IMR-90 (cell line): ENCODE data around the gene LGALS1. TPM values are rescaled to one million over a fixed set of nuclear protein-coding genes. Genes with fewer than 3 reads are reported as not detected.
A peak's percentile ranks its signal among the peaks of the same experiment; 100 is the strongest.

Experiments
- ATAC-seq: fragments of 200-7000 bp; cut with Tn5 transposase; 2 replicates; pipeline ENCODE4 v1.9.1; 2020; ENCODE audit warnings: low read depth, mild to moderate bottlenecking, moderate library complexity
- BruUV-seq: library from RNA; stranded (reverse); fragments of 400-500 nt; replicated peaks from 2 replicates; lab custom pipeline; 2021; lab: Mats Ljungman, UMichigan
- CTCF ChIA-PET: fragments of 300-600 bp; formaldehyde crosslinking; extraction: SDS; loops from one replicate; lab custom pipeline; 2021; ENCODE audit warnings: antibody characterized with exemption; lab: Yijun Ruan, JAX
- POLR2A ChIA-PET: fragments of 300-600 bp; sonication (Branson Sonifier 250); formaldehyde crosslinking; loops from one replicate; lab custom pipeline; 2022; ENCODE audit warnings: antibody characterized with exemption; ENCODE audit not compliant: unreplicated experiment; lab: Charles Lee
- DNase-seq: peaks from one replicate; pipeline ENCODE4 v3.0.0; 2013
- H2AFZ ChIP-seq: replicated peaks from 2 replicates; pipeline ENCODE3; 2013; ENCODE audit warnings: low read length, mild to moderate bottlenecking; ENCODE audit not compliant: poor library complexity
- H2AK5ac ChIP-seq: 2 replicates; pipeline ENCODE4 v1.6.1; 2013; ENCODE audit warnings: low read depth, low read length, inconsistent platforms
- H2AK9ac ChIP-seq: replicated peaks from 2 replicates; pipeline ENCODE3; 2013; ENCODE audit warnings: mild to moderate bottlenecking, low read depth, low read length, moderate library complexity; ENCODE audit not compliant: poor library complexity
- H2BK120ac ChIP-seq: 2 replicates; pipeline ENCODE4 v1.6.1; 2013; ENCODE audit warnings: low read depth, low read length, inconsistent platforms
- H2BK15ac ChIP-seq: 3 replicates; pipeline ENCODE4 v1.6.1; 2013; ENCODE audit warnings: low read depth, low read length, inconsistent platforms
- H2BK20ac ChIP-seq: 2 replicates; pipeline ENCODE4 v1.6.1; 2013; ENCODE audit warnings: low read depth, mild to moderate bottlenecking, inconsistent platforms, low read length, moderate library complexity
- H2BK5ac ChIP-seq: 2 replicates; pipeline ENCODE4 v1.6.1; 2013; ENCODE audit warnings: mild to moderate bottlenecking, low read depth, low read length, inconsistent platforms; ENCODE audit not compliant: poor library complexity, severe bottlenecking
- H3K14ac ChIP-seq: replicated peaks from 2 replicates; pipeline ENCODE4 v1.6.1; 2013; ENCODE audit warnings: low read depth, low read length, inconsistent platforms
- H3K18ac ChIP-seq: 2 replicates; pipeline ENCODE4 v1.6.1; 2013; ENCODE audit warnings: low read depth, low read length, control low read depth
- H3K23ac ChIP-seq: 2 replicates; pipeline ENCODE4 v1.6.1; 2013; ENCODE audit warnings: low read depth, low read length, inconsistent platforms
- H3K27ac ChIP-seq: 2 replicates; pipeline ENCODE4 v1.5.1; 2013; ENCODE audit warnings: mild to moderate bottlenecking, control low read depth, low read length; ENCODE audit not compliant: insufficient read depth
- H3K27me3 ChIP-seq: 2 replicates; pipeline ENCODE4 v1.6.1; 2013; ENCODE audit warnings: low read length; ENCODE audit not compliant: control insufficient read depth, insufficient read depth
- H3K36me3 ChIP-seq: 2 replicates; pipeline ENCODE4 v1.6.1; 2013; ENCODE audit warnings: low read length, mixed read lengths; ENCODE audit not compliant: control insufficient read depth, insufficient read depth
- H3K4ac ChIP-seq: 2 replicates; pipeline ENCODE4 v1.6.1; 2013; ENCODE audit warnings: low read depth, low read length, inconsistent platforms
- H3K4me1 ChIP-seq: 2 replicates; pipeline ENCODE4 v1.6.1; 2013; ENCODE audit warnings: low read length, mixed read lengths; ENCODE audit not compliant: control insufficient read depth, insufficient read depth
- H3K4me2 ChIP-seq: 2 replicates; pipeline ENCODE4 v1.6.1; 2013; ENCODE audit warnings: low read depth, mild to moderate bottlenecking, control low read depth, low read length, moderate library complexity
- H3K4me3 ChIP-seq: 2 replicates; pipeline ENCODE4 v1.5.1; 2013; ENCODE audit warnings: low read depth, mild to moderate bottlenecking, control low read depth, low read length, moderate library complexity; ENCODE audit not compliant: insufficient read depth
- H3K56ac ChIP-seq: 2 replicates; pipeline ENCODE4 v1.6.1; 2013; ENCODE audit warnings: low read length, inconsistent platforms; ENCODE audit not compliant: insufficient read depth; ENCODE audit errors: extremely low read depth
- H3K79me1 ChIP-seq, 2 experiments: 2 replicates each; pipeline ENCODE4 v1.6.1; 2013; ENCODE audit warnings: low read length in 2 of 2, inconsistent platforms in 1 of 2, low read depth in 1 of 2
- H3K9ac ChIP-seq: 2 replicates; pipeline ENCODE4 v1.6.1; 2013; ENCODE audit warnings: low read depth, low read length, control low read depth
- H3K9me1 ChIP-seq: 2 replicates; pipeline ENCODE4 v1.6.1; 2013; ENCODE audit warnings: low read length, inconsistent platforms; ENCODE audit not compliant: insufficient read depth
- H3K9me3 ChIP-seq: 2 replicates; pipeline ENCODE4 v1.6.1; 2013; ENCODE audit warnings: low read length; ENCODE audit not compliant: control insufficient read depth, insufficient read depth
- H4K20me1 ChIP-seq: 2 replicates; pipeline ENCODE4 v1.6.1; 2013; ENCODE audit warnings: low read length, inconsistent platforms; ENCODE audit not compliant: insufficient read depth
- H4K5ac ChIP-seq: 2 replicates; pipeline ENCODE4 v1.6.1; 2013; ENCODE audit warnings: mild to moderate bottlenecking, low read depth, low read length, control low read depth
- H4K8ac ChIP-seq, 2 experiments: 2 replicates each; pipeline ENCODE4 v1.6.1; 2013; ENCODE audit warnings: low read depth in 2 of 2, low read length in 2 of 2, control low read depth in 1 of 2, inconsistent platforms in 1 of 2
- H4K91ac ChIP-seq: 2 replicates; pipeline ENCODE4 v1.6.1; 2013; ENCODE audit warnings: low read depth, low read length, inconsistent platforms; ENCODE audit not compliant: insufficient read depth
- BHLHE40 ChIP-seq: fragments of 150-350 bp; IDR thresholded peaks from 2 replicates; pipeline ENCODE4 v1.6.1; 2016; ENCODE audit warnings: mild to moderate bottlenecking, low read depth, low read length
- CEBPB ChIP-seq: IDR thresholded peaks from 2 replicates; pipeline ENCODE4 v1.6.1; 2012; ENCODE audit warnings: low read depth, low read length, improper control_type of control experiment
- CHD1 ChIP-seq: IDR thresholded peaks from 2 replicates; pipeline ENCODE4 v1.6.1; 2012; ENCODE audit warnings: low read depth, low read length, improper control_type of control experiment
- CTCF ChIP-seq: conservative IDR thresholded peaks from 2 replicates; pipeline ENCODE4 v1.5.1; 2012; ENCODE audit warnings: mild to moderate bottlenecking, low read depth, low read length, improper control_type of control experiment
- ELK1 ChIP-seq: fragments of 150-350 bp; IDR thresholded peaks from 2 replicates; pipeline ENCODE4 v1.6.1; 2016; ENCODE audit warnings: low read depth, mild to moderate bottlenecking, low read length, moderate library complexity, borderline replicate concordance
- FOS ChIP-seq: fragments of 150-350 bp; IDR thresholded peaks from 2 replicates; pipeline ENCODE4 v1.6.1; 2016; ENCODE audit warnings: low read depth, low read length
- MAFK ChIP-seq: IDR thresholded peaks from 2 replicates; pipeline ENCODE4 v1.6.1; 2012; ENCODE audit warnings: low read depth, low read length, improper control_type of control experiment
- MAZ ChIP-seq: IDR thresholded peaks from 2 replicates; pipeline ENCODE4 v1.6.1; 2012; ENCODE audit warnings: low read depth, mild to moderate bottlenecking, low read length, improper control_type of control experiment, moderate library complexity, borderline replicate concordance
- MXI1 ChIP-seq: IDR thresholded peaks from 2 replicates; pipeline ENCODE4 v1.6.1; 2012; ENCODE audit warnings: low read depth, mild to moderate bottlenecking, low read length, moderate library complexity, borderline replicate concordance
- NFE2L2 ChIP-seq: fragments of 150-350 bp; IDR thresholded peaks from 2 replicates; pipeline ENCODE4 v1.6.1; 2016; ENCODE audit warnings: low read depth, mild to moderate bottlenecking, low read length
- POLR2A ChIP-seq: IDR thresholded peaks from 2 replicates; pipeline ENCODE4 v1.6.1; 2012; ENCODE audit warnings: mild to moderate bottlenecking, low read depth, low read length
- RAD21 ChIP-seq: IDR thresholded peaks from 2 replicates; pipeline ENCODE4 v1.6.1; 2012; ENCODE audit warnings: low read length, improper control_type of control experiment
- RCOR1 ChIP-seq: IDR thresholded peaks from 2 replicates; pipeline ENCODE4 v1.6.1; 2012; ENCODE audit warnings: mild to moderate bottlenecking, low read length, improper control_type of control experiment; ENCODE audit not compliant: insufficient replicate concordance
- RFX5 ChIP-seq: IDR thresholded peaks from 2 replicates; pipeline ENCODE4 v1.8.0; 2012; ENCODE audit warnings: low read depth, mild to moderate bottlenecking, low read length, moderate library complexity
- SMC3 ChIP-seq: fragments of 150-350 bp; IDR thresholded peaks from 2 replicates; pipeline ENCODE4 v1.6.1; 2016; ENCODE audit warnings: low read depth, mild to moderate bottlenecking, antibody characterized with exemption, low read length, moderate library complexity
- USF2 ChIP-seq: fragments of 150-350 bp; IDR thresholded peaks from 2 replicates; pipeline ENCODE4 v1.6.1; 2017; ENCODE audit warnings: mild to moderate bottlenecking, antibody characterized with exemption, low read length, low read depth
- WGBS, 2 experiments: methylation state at CpG; one replicate each; pipeline versions ENCODE4 v1.1.5 to v1.1.7; 2013; ENCODE audit warnings: missing lambda C conversion rate in 2 of 2; ENCODE audit not compliant: insufficient read length in 1 of 2; ENCODE audit errors: extremely low coverage in 2 of 2; 5-methylcytosine and 5-hydroxymethylcytosine counted together
- dilution Hi-C: fragments of 300-500 bp; cut with HindIII; formaldehyde crosslinking; loops from one replicate; pipeline ENCODE4 v1.14.3; 2018; ENCODE audit warnings: low sequenced_read_pairs; ENCODE audit not compliant: unreplicated experiment
- in situ Hi-C: fragments of 300-500 bp; cut with MboI; formaldehyde crosslinking; loops from 3 replicates; pipeline ENCODE4 v1.14.3; 2019; ENCODE audit warnings: low sequenced_read_pairs, inconsistent platforms, mixed read lengths
- intact Hi-C: fragments of 100-400 bp; cut with micrococcal nuclease; formaldehyde crosslinking; loops from 2 replicates; pipeline ENCODE4 v1.10.0; 2022
- polyA plus RNA-seq, 3 experiments: library from polyadenylated mRNA; depleted of rRNA; stranded (reverse); fragments of >200 nt; gene quantifications; 2 replicates each; pipeline ENCODE4 v1.2.3, GENCODE V29; 2012; ENCODE audit warnings: low replicate concordance in 1 of 3
- total RNA-seq: library from RNA; depleted of rRNA; stranded (reverse); fragments of >200 nt; gene quantifications from 2 replicates; pipeline ENCODE4 v1.2.3, GENCODE V29; 2012

LGALS1 gene
- total and polyA plus RNA-seq, 2 of the 4 experiments (the other 2 are of a cell fraction) = 11,896 to 15,383 TPM

- DNase-seq (no peak), ATAC-seq (no peak)
- H3K9me3 ChIP-seq = no peaks in the 10 kb centered on the region
- H3K4me3 ChIP-seq = no peak overlapping the region
- peak overlapping the region; percentile 70; the same call in 1 of the 2 replicates for H2AK5ac ChIP-seq
- BruUV-seq = no TSS peak
- no peak overlapping the region for H3K18ac ChIP-seq
- TF ChIP-seq NFE2L2 = no peak
- TF ChIP-seq RCOR1 = no peak
- no peak for TF ChIP-seq CHD1
- no peak for TF ChIP-seq FOS
- no peak for TF ChIP-seq CEBPB
- TF ChIP-seq RAD21 = no peak
- no peak for TF ChIP-seq MXI1
- no peak for TF ChIP-seq MAFK
- no peak for TF ChIP-seq MAZ
- TF ChIP-seq ELK1 = no peak
- TF ChIP-seq USF2 = no peak
- no peak for TF ChIP-seq BHLHE40
- no peak for TF ChIP-seq RFX5
- TF ChIP-seq SMC3 = no peak
- TF ChIP-seq CTCF = no peak
- TF ChIP-seq POLR2A = no peak
- H2AFZ ChIP-seq = no peak overlapping the region
- no peaks in the 10 kb centered on the region for H3K9me1 ChIP-seq
- H3K36me3 ChIP-seq = peaks cover 46% of the 10 kb centered on the region; the same call in 1 of the 2 replicates
- dilution Hi-C loops = no loop called here
- H3K4me1 ChIP-seq = peaks cover 3% of the 10 kb centered on the region; the same call in 1 of the 2 replicates
- H3K4me2 ChIP-seq = no peak overlapping the region
- ChIA-PET POLR2A (no interaction called here), CTCF (no interaction called here)
- H3K56ac ChIP-seq = no peak overlapping the region
- no peak overlapping the region for H3K9ac ChIP-seq
- no peaks in the 10 kb centered on the region for H3K27me3 ChIP-seq
- H4K20me1 ChIP-seq = no peaks in the 10 kb centered on the region; the same call in 1 of the 2 replicates
- no peak overlapping the region for H3K27ac ChIP-seq
- H2AK9ac ChIP-seq = peak overlapping the region; percentile 48
- H2BK15ac ChIP-seq = no peak overlapping the region
- H3K79me1 ChIP-seq = peaks cover 0 to 12% of the 10 kb centered on the region in 2 experiments; a peak in 2 of 4 replicates
- H2BK20ac ChIP-seq = no peak overlapping the region
- H2BK5ac ChIP-seq = no peak overlapping the region
- in situ Hi-C loops = no loop called here
- H3K4ac ChIP-seq = no peak overlapping the region
- H3K23ac ChIP-seq = no peak overlapping the region
- no peak overlapping the region for H4K91ac ChIP-seq
- H4K5ac ChIP-seq = no peak overlapping the region
- H2BK120ac ChIP-seq = no peak overlapping the region
- H4K8ac ChIP-seq = no peak overlapping the region
- intact Hi-C loops = no loop called here
- no peak overlapping the region for H3K14ac ChIP-seq
- WGBS, 2 experiments = 97% methylated on average over 9 of the region's 14 CpGs; no CpG with 5 or more reads in 1 of the 2 experiments
Measured at GRCh38 chr22:37625737-37626136, 49.7 kb upstream of the LGALS1 start.
